DND-41 (cell line): ENCODE measurements around the gene MMP24OS.

Experiments
- CTCF ChIP-seq: IDR thresholded peaks from 2 replicates; pipeline ENCODE4 v1.5.1; 2012; ENCODE audit warnings: borderline replicate concordance, low read length, moderate library complexity, mild to moderate bottlenecking; ENCODE audit not compliant: poor library complexity, severe bottlenecking; ENCODE audit errors: extremely low read depth
- EZH2 ChIP-seq: IDR thresholded peaks from 3 replicates; pipeline ENCODE4 v1.6.1; 2012; ENCODE audit warnings: borderline replicate concordance, low read depth, mild to moderate bottlenecking, moderate library complexity, low read length, inconsistent platforms; ENCODE audit not compliant: severe bottlenecking

GRCh38 chr20:35237486-35237885 lies 40.4 kb downstream of the MMP24OS start:
- no peak for TF ChIP-seq CTCF
- TF ChIP-seq EZH2 = no peak
